Neuron (in vitro differentiated cells): ENCODE results near the gene EMC8.

Experiments
- H2AFZ ChIP-seq: one replicate; pipeline ENCODE4 v1.6.1; 2013; ENCODE audit warnings: low read depth, mild to moderate bottlenecking, inconsistent platforms, low read length, moderate library complexity
- H3K27me3 ChIP-seq: one replicate; pipeline ENCODE4 v1.6.1; 2013; ENCODE audit warnings: low read length; ENCODE audit not compliant: insufficient read depth
- H3K36me3 ChIP-seq: one replicate; pipeline ENCODE4 v1.6.1; 2013; ENCODE audit warnings: low read length; ENCODE audit not compliant: insufficient read depth
- H3K4me1 ChIP-seq: one replicate; pipeline ENCODE4 v1.6.1; 2013; ENCODE audit warnings: low read length; ENCODE audit not compliant: insufficient read depth
- H3K4me3 ChIP-seq: 2 replicates; pipeline ENCODE4 v1.5.1; 2013; ENCODE audit warnings: mild to moderate bottlenecking, low read length, moderate library complexity
- H3K9me3 ChIP-seq: one replicate; pipeline ENCODE4 v1.6.1; 2013; ENCODE audit warnings: low read length

EMC8 gene

GRCh38 chr16:85750827-85751697 is 48.3 kb downstream of the EMC8 start, which contains the start of gene C16orf74:
C16orf74 (minus strand) TSS chr16:85751096; CDS start chr16:85735217, 15,879 bp downstream.
- H2AFZ ChIP-seq = peak within 1 kb of the TSS; percentile 86
- no peaks in the 10 kb centered on the region for H3K36me3 ChIP-seq
- H3K9me3 ChIP-seq = no peaks in the 10 kb centered on the region
- H3K27me3 ChIP-seq = peaks cover 37% of the 10 kb centered on the region
- peak within 1 kb of the TSS; percentile 48 for H3K4me3 ChIP-seq
- H3K4me1 ChIP-seq = peaks cover 15% of the 10 kb centered on the region

GRCh38 chr16:85750146-85750826 is 49.1 kb downstream of the EMC8 start:
- peak overlapping the region; percentile 48 for H3K4me3 ChIP-seq
- peak overlapping the region; percentile 86 for H2AFZ ChIP-seq
- peaks cover 37% of the 10 kb centered on the region for H3K27me3 ChIP-seq
- no peaks in the 10 kb centered on the region for H3K36me3 ChIP-seq
- H3K9me3 ChIP-seq = no peaks in the 10 kb centered on the region
- H3K4me1 ChIP-seq = peaks cover 15% of the 10 kb centered on the region

- Histone ChIP-seq H3K27me3 (peaks cover 37% of the 10 kb centered on the region), H3K4me3 (peak overlapping the region; percentile 48), H3K36me3 (no peaks in the 10 kb centered on the region), H2AFZ (no peak overlapping the region), H3K9me3 (no peaks in the 10 kb centered on the region), H3K4me1 (peaks cover 15% of the 10 kb centered on the region)
Observed at GRCh38 chr16:85749771-85750145, 49.6 kb downstream of the EMC8 start.

- no peaks in the 10 kb centered on the region for H3K9me3 ChIP-seq
- H3K36me3 ChIP-seq = no peaks in the 10 kb centered on the region
- peaks cover 8% of the 10 kb centered on the region for H3K27me3 ChIP-seq
- peaks cover 10% of the 10 kb centered on the region for H3K4me1 ChIP-seq
- no peak overlapping the region for H3K4me3 ChIP-seq
- H2AFZ ChIP-seq = no peak overlapping the region
Observed at GRCh38 chr16:85746460-85747215, 52.7 kb downstream of the EMC8 start.

DNA sequence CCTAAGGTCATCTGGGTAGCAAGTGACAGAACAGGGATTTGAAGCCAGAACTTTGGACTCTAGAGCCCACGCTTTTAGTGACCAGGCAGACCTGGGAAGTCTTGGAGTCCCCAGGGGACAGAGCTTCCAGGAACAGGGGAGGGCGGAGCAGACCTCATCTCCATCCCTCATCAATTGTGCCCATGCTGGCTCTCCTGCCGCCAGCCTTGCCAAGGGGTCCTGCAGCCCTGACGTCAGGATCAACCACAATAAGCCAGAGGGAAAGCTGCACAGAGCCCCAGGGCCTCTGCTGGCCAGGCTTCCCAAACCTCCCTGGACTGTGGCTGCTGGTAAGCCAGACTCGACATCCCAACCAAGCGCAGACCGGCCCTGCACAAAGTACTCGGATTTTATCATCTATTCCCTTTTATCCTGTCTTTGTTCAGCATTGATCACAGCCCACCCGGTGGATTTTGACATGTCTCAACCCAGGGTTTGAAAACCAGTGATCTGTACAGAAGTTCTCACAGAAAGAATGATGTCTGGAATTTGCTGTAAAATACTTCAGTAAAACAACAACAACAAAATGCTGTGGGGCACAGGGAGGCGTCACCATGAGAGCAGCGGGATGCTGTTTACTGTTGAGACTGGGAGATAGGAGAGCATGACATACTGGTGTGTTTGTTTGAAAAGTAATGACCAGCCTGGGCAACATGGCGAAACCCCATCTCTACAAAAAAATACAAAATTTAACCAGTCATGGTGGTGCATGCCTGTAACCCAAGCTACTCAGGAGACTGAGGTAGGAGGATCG is 60.2 kb downstream of the EMC8 start:
- Histone ChIP-seq H3K4me1 (no peaks in the 10 kb centered on the region), H3K9me3 (no peaks in the 10 kb centered on the region), H2AFZ (no peak overlapping the region), H3K36me3 (no peaks in the 10 kb centered on the region), H3K27me3 (no peaks in the 10 kb centered on the region), H3K4me3 (no peak overlapping the region)

DNA sequence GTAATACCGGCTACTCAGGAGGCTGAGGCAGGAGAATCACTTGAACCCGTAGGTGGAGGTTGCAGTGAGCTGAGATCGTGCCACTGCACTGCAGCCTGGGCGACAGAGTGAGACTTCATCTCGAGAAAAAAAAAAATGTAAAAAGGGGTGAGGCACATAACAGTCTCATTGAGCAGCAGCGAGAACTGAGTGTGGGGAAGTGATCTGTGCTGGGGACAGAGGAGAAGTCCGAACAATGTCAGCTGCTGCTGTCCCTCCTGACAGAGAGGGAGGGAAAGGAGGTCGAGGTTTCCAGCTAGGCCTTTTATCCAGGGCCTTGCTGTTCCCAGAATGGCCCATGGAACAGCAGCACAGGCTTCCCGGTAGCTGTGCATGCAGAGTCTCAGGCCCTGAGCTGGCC is 62.4 kb downstream of the EMC8 start:
- Histone ChIP-seq H2AFZ (no peak overlapping the region), H3K4me3 (no peak overlapping the region), H3K27me3 (no peaks in the 10 kb centered on the region), H3K4me1 (no peaks in the 10 kb centered on the region), H3K36me3 (no peaks in the 10 kb centered on the region), H3K9me3 (no peaks in the 10 kb centered on the region)

DNA sequence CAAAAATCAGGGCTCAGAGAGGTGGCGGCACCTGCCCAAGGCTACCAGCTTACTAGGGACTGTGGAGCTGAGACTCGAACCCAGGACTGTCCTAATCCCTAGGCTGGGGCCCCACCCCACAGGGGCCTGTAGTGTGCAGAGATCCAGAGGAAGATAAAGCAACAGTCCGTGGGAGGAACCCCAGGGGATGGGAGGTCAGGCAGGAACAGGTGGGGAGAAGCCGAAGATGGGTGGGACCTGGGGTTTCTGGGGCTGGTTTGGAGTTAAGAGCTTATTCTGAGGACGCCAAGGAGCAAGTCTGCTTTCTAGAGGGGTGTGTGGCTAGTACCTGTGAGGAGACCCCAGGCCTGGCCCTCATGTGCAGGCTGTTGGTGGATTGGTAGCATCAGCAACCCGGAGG is 63.4 kb downstream of the EMC8 start:
- no peaks in the 10 kb centered on the region for H3K36me3 ChIP-seq
- no peak overlapping the region for H2AFZ ChIP-seq
- H3K4me3 ChIP-seq = no peak overlapping the region
- no peaks in the 10 kb centered on the region for H3K9me3 ChIP-seq
- H3K4me1 ChIP-seq = no peaks in the 10 kb centered on the region
- H3K27me3 ChIP-seq = no peaks in the 10 kb centered on the region

- H3K9me3 ChIP-seq = no peaks in the 10 kb centered on the region
- no peaks in the 10 kb centered on the region for H3K4me1 ChIP-seq
- H3K36me3 ChIP-seq = no peaks in the 10 kb centered on the region
- H3K27me3 ChIP-seq = no peaks in the 10 kb centered on the region
- no peak overlapping the region for H3K4me3 ChIP-seq
- H2AFZ ChIP-seq = no peak overlapping the region
Observed at GRCh38 chr16:85735225-85735635, 64.1 kb downstream of the EMC8 start.

DNA sequence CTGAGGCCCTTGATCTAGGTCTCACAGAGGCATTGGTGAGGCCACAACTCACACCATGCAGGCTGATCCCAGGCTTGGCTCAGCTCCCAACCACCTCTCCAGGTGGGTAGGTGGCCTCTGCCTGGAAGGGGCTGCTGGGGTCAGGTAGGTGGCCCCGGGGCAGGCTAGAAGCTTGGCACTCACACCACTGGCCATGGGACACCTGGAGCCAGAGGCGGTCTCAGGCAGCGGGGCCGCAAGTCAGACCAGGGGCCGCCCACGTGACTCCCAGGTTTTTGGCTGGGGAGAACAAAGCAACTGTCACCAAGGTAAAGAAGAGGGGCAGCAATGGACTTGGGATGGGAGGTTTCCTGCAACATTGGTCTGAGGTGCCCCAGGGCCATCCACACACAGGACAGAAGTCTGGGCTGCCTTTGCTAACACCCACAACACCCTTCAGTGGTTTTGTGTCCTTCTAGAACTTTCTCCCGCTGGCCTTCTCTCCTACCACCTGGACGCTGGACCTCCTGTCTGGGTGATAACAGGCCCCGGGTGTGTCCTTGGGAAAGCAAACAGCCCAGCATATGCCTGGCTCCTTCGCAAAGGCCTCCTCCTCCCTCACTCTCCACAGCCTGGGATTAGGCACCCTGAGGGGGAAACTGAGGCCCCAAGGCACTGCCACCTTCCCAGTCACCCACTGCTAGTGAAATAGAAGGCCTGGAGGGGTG is 64.9 kb downstream of the EMC8 start:
- H3K9me3 ChIP-seq = no peaks in the 10 kb centered on the region
- H3K4me3 ChIP-seq = no peak overlapping the region
- no peaks in the 10 kb centered on the region for H3K36me3 ChIP-seq
- no peaks in the 10 kb centered on the region for H3K27me3 ChIP-seq
- no peak overlapping the region for H2AFZ ChIP-seq
- H3K4me1 ChIP-seq = no peaks in the 10 kb centered on the region

GRCh38 chr16:85733839-85734170 is 65.5 kb downstream of the EMC8 start:
- H3K9me3 ChIP-seq = no peaks in the 10 kb centered on the region
- H3K4me3 ChIP-seq = no peak overlapping the region
- H3K4me1 ChIP-seq = no peaks in the 10 kb centered on the region
- no peaks in the 10 kb centered on the region for H3K36me3 ChIP-seq
- no peak overlapping the region for H2AFZ ChIP-seq
- H3K27me3 ChIP-seq = no peaks in the 10 kb centered on the region

- H3K4me1 ChIP-seq = no peaks in the 10 kb centered on the region
- H3K4me3 ChIP-seq = no peak overlapping the region
- no peak overlapping the region for H2AFZ ChIP-seq
- no peaks in the 10 kb centered on the region for H3K9me3 ChIP-seq
- H3K27me3 ChIP-seq = no peaks in the 10 kb centered on the region
- H3K36me3 ChIP-seq = no peaks in the 10 kb centered on the region
Observed at GRCh38 chr16:85733155-85733838, 66.0 kb downstream of the EMC8 start.

- Histone ChIP-seq H3K27me3 (no peaks in the 10 kb centered on the region), H3K36me3 (no peaks in the 10 kb centered on the region), H3K4me3 (no peak overlapping the region), H3K4me1 (no peaks in the 10 kb centered on the region), H3K9me3 (no peaks in the 10 kb centered on the region), H2AFZ (no peak overlapping the region)
Observed at GRCh38 chr16:85731179-85731578, 68.2 kb downstream of the EMC8 start.
